Measurements from ENCODE around the gene ZDHHC20. TPM values are rescaled to one million over a fixed set of nuclear protein-coding genes. Genes with fewer than 3 reads are reported as not detected.

The ZDHHC20 gene
- total RNA-seq, 1 experiment from 2014 or later: 69.1 TPM

- TF ChIP-seq CTCF (conservative IDR thresholded peaks at IDR 0.05): no peak
- Histone ChIP-seq H4K8ac (replicated peaks; ENCODE audit: insufficient read length, low read depth, low read length) (no peak overlapping the region), H3K56ac (ENCODE audit: insufficient read length, low read depth, low read length) (no peak overlapping the region), H3K4me2 (ENCODE audit: insufficient read depth, insufficient read length, low read length) (no peak overlapping the region), H4K5ac (ENCODE audit: insufficient read length, low read depth, low read length) (no peak overlapping the region), H4K20me1 (ENCODE audit: control insufficient read depth, insufficient read depth, insufficient read length) (no peaks in the 10 kb centered on the region), H3K4me1 (ENCODE audit: insufficient read depth, low read length) (no peaks in the 10 kb centered on the region; the same call in 1 of the 2 replicates), H3K9ac (ENCODE audit: extremely low read depth, insufficient read length, low read length) (no peak overlapping the region), H2AK5ac (ENCODE audit: insufficient read length, low read length) (no peak overlapping the region), H4K91ac (ENCODE audit: insufficient read length, low read depth, low read length) (no peak overlapping the region), H3K79me1 (ENCODE audit: insufficient read depth, low read depth, low read length, poor library complexity, severe bottlenecking) (peaks cover 10% of the 10 kb centered on the region), H3K27ac (ENCODE audit: insufficient read length, low read depth, low read length) (no peak overlapping the region), H3K18ac (ENCODE audit: insufficient read length, low read depth, low read length) (no peak overlapping the region), H3K23me2 (ENCODE audit: insufficient read length, low read depth, low read length, poor library complexity, severe bottlenecking) (no peaks in the 10 kb centered on the region), H3K27me3 (ENCODE audit: insufficient read depth, low read length) (no peaks in the 10 kb centered on the region), H2AFZ (ENCODE audit: low read length) (no peak overlapping the region), H3K9me3 (ENCODE audit: control insufficient read depth, low read depth, low read length) (no peaks in the 10 kb centered on the region), H2BK120ac (ENCODE audit: low read depth, low read length, poor library complexity, severe bottlenecking) (no peak overlapping the region), H2BK5ac (ENCODE audit: insufficient read length, low read length) (no peak overlapping the region), H2BK20ac (ENCODE audit: low read depth, low read length, poor library complexity, severe bottlenecking) (no peak overlapping the region), H3K79me2 (ENCODE audit: insufficient read depth, low read length) (peaks cover 19% of the 10 kb centered on the region; the same call in 1 of the 2 replicates), H3K23ac (ENCODE audit: insufficient read length, low read depth, low read length) (no peak overlapping the region), H3K14ac (ENCODE audit: insufficient read depth, low read length) (no peak overlapping the region), H2BK12ac (ENCODE audit: insufficient read length, low read depth, low read length) (no peak overlapping the region), H3T11ph (ENCODE audit: low read length) (no peak overlapping the region), H2BK15ac (ENCODE audit: low read depth, low read length) (no peak overlapping the region), H3K4ac (ENCODE audit: low read depth, low read length) (no peak overlapping the region)
- H3K36me3 Mint-ChIP-seq (ENCODE audit: insufficient read depth in 1 of 3, low read depth in 3 of 3): peaks cover 13 to 52% (median 49%) of the 10 kb centered on the region in 3 experiments
- H3K27ac Mint-ChIP-seq: no peak overlapping the region
- H3K4me3 Mint-ChIP-seq: no peak overlapping the region
- no peaks in the 10 kb centered on the region for H3K27me3 Mint-ChIP-seq (ENCODE audit: low read depth)
- WGBS (ENCODE audit: extremely low coverage, insufficient read length, low lambda C conversion rate): no CpG with 5 or more reads among the region's 2 CpGs
- H3K9me3 Mint-ChIP-seq: peaks cover 14 to 47% of the 10 kb centered on the region in 2 experiments
- peaks cover 17 to 24% of the 10 kb centered on the region in 2 experiments for H3K4me1 Mint-ChIP-seq
- no peak for DNase-seq
Measured at GRCh38 chr13:21435231-21435630, 23.9 kb downstream of the ZDHHC20 start.
